Suprapubic skin (tissue), 4 donors: ENCODE results near the gene EVA1C. TPM values are rescaled to one million over a fixed set of nuclear protein-coding genes. Genes with fewer than 3 reads are reported as not detected.

Experiments
- DNase-seq, 2 donors: peaks; one replicate each; pipeline ENCODE4 v3.0.0-alpha.2; 2019; ENCODE audit warnings: low spot score in 2 of 2
- H3K27ac ChIP-seq: fragments of 200-600 bp; sonication (generic); one replicate; pipeline ENCODE4 v1.5.1; 2019
- H3K27me3 ChIP-seq: fragments of 200-600 bp; sonication (generic); one replicate; pipeline ENCODE4 v1.5.1; 2019
- H3K36me3 ChIP-seq: fragments of 200-600 bp; sonication (generic); one replicate; pipeline ENCODE4 v1.5.1; 2019
- H3K4me1 ChIP-seq: fragments of 200-600 bp; sonication (generic); one replicate; pipeline ENCODE4 v1.5.1; 2019
- H3K4me3 ChIP-seq: fragments of 200-600 bp; sonication (generic); one replicate; pipeline ENCODE4 v1.5.1; 2019; ENCODE audit warnings: mild to moderate bottlenecking
- H3K9me3 ChIP-seq: fragments of 200-600 bp; sonication (generic); one replicate; pipeline ENCODE4 v1.5.1; 2019
- EP300 ChIP-seq: sonication (generic); formaldehyde crosslinking; IDR thresholded peaks from one replicate; pipeline ENCODE4 v1.6.1; 2017; ENCODE audit warnings: antibody characterized with exemption
- POLR2A ChIP-seq, 2 donors: fragments of 450-650 bp; IDR thresholded peaks; one replicate each; pipeline ENCODE4 v1.6.1; 2017; ENCODE audit warnings: antibody characterized with exemption in 2 of 2, mild to moderate bottlenecking in 2 of 2, moderate library complexity in 2 of 2
- POLR2AphosphoS5 ChIP-seq, 3 donors: sonication (generic); formaldehyde crosslinking; IDR thresholded peaks; one replicate each; pipeline ENCODE4 v1.6.1; 2017; ENCODE audit warnings: antibody characterized with exemption in 3 of 3
- WGBS: methylation state at CpG from one replicate; pipeline ENCODE4 v1.1.5; 2018; 5-methylcytosine and 5-hydroxymethylcytosine counted together
- total RNA-seq, 4 donors: library from RNA; depleted of rRNA; stranded (reverse); fragments of >200 nt; gene quantifications; one replicate each; pipeline ENCODE4 v1.1.0, GENCODE V29; 2016
- TF ChIP-seq, protein P1 (sequence below), 2 donors: fragments of 200-600 bp in 1 of 2; fragments of 450-650 bp in 1 of 2; sonication (generic) in 1 of 2; IDR thresholded peaks; one replicate each; pipeline ENCODE4 v1.5.1; 2016 to 2019; ENCODE audit warnings: antibody characterized with exemption in 2 of 2, mild to moderate bottlenecking in 1 of 2, moderate library complexity in 1 of 2

Gene EVA1C
- total RNA-seq, 4 donors from 2014 or later = 57.1 to 98.6 (median 63.2) TPM

GRCh38 chr21:32548978-32549377, 136.5 kb downstream of the EVA1C start:
- no peaks in the 10 kb centered on the region for H3K9me3 ChIP-seq
- H3K4me1 ChIP-seq = no peaks in the 10 kb centered on the region
- H3K4me3 ChIP-seq = no peak overlapping the region
- no peaks in the 10 kb centered on the region for H3K36me3 ChIP-seq
- DNase-seq = no peak
- H3K27me3 ChIP-seq = no peaks in the 10 kb centered on the region
- 77% methylated on average over 8 of the region's 8 CpGs for WGBS
- no peak for TF ChIP-seq POLR2AphosphoS5 (IDR thresholded peaks at IDR 0.05)
- no peak for TF ChIP-seq EP300
- TF ChIP-seq POLR2A (IDR thresholded peaks at IDR 0.05) = no peak
- TF ChIP-seq, protein P1, sequence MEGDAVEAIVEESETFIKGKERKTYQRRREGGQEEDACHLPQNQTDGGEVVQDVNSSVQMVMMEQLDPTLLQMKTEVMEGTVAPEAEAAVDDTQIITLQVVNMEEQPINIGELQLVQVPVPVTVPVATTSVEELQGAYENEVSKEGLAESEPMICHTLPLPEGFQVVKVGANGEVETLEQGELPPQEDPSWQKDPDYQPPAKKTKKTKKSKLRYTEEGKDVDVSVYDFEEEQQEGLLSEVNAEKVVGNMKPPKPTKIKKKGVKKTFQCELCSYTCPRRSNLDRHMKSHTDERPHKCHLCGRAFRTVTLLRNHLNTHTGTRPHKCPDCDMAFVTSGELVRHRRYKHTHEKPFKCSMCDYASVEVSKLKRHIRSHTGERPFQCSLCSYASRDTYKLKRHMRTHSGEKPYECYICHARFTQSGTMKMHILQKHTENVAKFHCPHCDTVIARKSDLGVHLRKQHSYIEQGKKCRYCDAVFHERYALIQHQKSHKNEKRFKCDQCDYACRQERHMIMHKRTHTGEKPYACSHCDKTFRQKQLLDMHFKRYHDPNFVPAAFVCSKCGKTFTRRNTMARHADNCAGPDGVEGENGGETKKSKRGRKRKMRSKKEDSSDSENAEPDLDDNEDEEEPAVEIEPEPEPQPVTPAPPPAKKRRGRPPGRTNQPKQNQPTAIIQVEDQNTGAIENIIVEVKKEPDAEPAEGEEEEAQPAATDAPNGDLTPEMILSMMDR (IDR thresholded peaks at IDR 0.05) = no peak
- H3K27ac ChIP-seq = no peak overlapping the region

DNA sequence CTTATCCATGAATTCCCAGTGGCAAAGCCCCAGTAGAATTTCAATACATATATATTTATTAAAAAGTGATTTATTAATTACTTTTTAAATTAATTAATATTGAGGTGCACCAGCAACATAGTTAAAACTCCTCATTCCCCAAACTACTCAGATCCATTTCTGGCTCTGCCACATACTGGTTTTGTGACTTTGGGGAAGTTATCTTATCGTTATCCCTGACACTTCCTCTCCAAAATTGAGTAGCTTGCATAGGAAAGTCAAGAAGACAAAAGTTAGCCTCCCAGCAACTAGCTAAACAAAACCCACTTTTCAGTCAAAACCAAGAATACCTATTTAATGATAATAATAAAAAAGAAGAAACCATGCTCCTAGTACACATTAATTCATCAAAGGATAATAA, 136.9 kb downstream of the EVA1C start:
- no peaks in the 10 kb centered on the region for H3K36me3 ChIP-seq
- TF ChIP-seq, protein P1 (IDR thresholded peaks at IDR 0.05) = no peak
- TF ChIP-seq EP300 (no peak), POLR2A (IDR thresholded peaks at IDR 0.05) (no peak), POLR2AphosphoS5 (IDR thresholded peaks at IDR 0.05) (no peak)
- H3K27ac ChIP-seq = no peak overlapping the region
- no peak for DNase-seq
- no peaks in the 10 kb centered on the region for H3K27me3 ChIP-seq
- WGBS = 72% methylated on average over 1 of the region's 1 CpG
- no peaks in the 10 kb centered on the region for H3K9me3 ChIP-seq
- H3K4me1 ChIP-seq = no peaks in the 10 kb centered on the region
- H3K4me3 ChIP-seq = no peak overlapping the region

DNA sequence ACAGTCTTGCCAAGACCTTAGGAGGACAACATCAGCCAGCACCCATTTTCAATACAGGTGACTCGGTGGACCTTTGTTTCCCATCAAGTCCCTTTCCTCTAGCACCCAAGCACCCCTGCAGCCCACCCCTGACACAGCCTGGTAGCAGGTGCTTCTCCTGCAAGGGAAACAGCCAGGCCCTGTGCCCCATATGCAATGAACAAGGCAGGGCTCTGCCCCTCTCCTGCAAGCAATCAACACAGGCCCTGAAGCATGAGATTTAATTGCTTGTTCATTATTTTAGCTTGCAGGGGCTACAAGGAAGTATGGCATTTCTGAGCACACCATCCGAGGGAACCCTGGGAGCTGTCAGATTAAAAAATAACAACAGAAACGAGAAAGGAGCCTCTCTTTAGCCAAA, 137.4 kb downstream of the EVA1C start:
- Histone ChIP-seq H3K27ac (no peak overlapping the region), H3K27me3 (no peaks in the 10 kb centered on the region), H3K4me3 (no peak overlapping the region), H3K4me1 (no peaks in the 10 kb centered on the region), H3K9me3 (no peaks in the 10 kb centered on the region), H3K36me3 (no peaks in the 10 kb centered on the region)
- WGBS = 71% methylated on average over 3 of the region's 3 CpGs
- no peak for TF ChIP-seq EP300
- no peak for DNase-seq

DNA sequence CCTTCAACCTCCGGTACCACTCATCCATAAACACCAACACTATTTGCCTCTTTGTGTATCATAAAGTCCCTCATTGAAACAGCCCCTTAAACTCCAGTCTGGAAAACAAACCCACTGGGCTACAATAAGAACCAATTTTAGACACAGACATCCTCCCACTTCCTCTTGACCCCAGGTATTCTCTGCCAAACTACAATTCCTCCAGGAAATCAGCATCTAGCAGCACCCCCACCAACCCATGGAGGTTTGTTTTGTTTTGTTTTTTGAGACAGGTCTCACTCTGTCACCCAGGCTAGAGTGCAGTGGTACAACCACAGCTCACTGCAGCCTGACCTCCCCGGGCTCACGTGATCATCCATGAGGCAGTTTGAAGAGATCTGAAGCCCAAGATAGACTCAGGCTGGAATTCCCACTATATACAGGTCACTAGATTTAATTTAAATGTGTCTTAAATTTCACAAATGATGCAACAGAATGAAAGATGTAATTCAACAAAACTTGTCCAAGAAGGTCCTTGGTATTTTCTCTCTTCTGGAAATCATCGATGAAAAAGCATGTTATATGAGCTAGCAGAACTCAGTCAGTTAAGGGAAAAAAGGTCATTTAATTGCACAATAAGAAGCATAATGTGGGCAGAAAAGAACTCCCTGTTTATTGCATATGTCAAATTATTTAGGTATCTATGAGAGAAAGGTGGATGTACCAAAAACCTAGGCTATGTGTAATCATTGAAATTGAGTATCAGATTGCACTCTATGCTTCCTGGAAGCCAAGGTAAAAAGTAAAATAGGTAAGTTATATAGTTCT, 142.5 kb downstream of the EVA1C start:
- no peaks in the 10 kb centered on the region for H3K27me3 ChIP-seq
- no peaks in the 10 kb centered on the region for H3K9me3 ChIP-seq
- no peaks in the 10 kb centered on the region for H3K4me1 ChIP-seq
- no peak for DNase-seq
- H3K4me3 ChIP-seq = no peak overlapping the region
- no peak overlapping the region for H3K27ac ChIP-seq
- 94% methylated on average over 4 of the region's 4 CpGs for WGBS
- H3K36me3 ChIP-seq = no peaks in the 10 kb centered on the region
- TF ChIP-seq, protein P1 (IDR thresholded peaks at IDR 0.05) = no peak
- TF ChIP-seq POLR2A (IDR thresholded peaks at IDR 0.05) = no peak
- no peak for TF ChIP-seq POLR2AphosphoS5 (IDR thresholded peaks at IDR 0.05)
- no peak for TF ChIP-seq EP300

DNA sequence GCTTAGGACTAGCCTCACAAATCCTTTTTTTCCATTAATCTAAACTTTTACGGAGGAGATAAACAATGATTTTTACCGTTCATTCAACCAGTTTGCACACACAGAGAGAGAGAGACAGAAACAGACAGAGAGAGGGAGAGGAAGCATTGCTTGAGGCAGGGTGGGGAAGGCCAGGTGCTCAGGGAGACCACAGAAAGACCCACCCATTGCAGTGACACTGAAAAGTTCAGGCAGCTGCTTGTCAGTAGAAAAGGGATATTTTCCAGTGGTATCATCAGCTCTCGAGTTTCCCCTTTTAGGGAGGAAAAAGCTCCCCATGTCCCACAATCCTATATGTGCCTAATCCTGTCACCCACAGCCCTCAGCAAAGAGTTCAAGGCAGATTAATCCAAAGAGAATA, 145.6 kb downstream of the EVA1C start:
- Histone ChIP-seq H3K36me3 (no peaks in the 10 kb centered on the region), H3K4me3 (no peak overlapping the region), H3K9me3 (no peaks in the 10 kb centered on the region), H3K4me1 (peaks cover 7% of the 10 kb centered on the region), H3K27me3 (no peaks in the 10 kb centered on the region), H3K27ac (no peak overlapping the region)
- WGBS = 84% methylated on average over 3 of the region's 3 CpGs
- no peak for DNase-seq
- no peak for TF ChIP-seq POLR2A (IDR thresholded peaks at IDR 0.05)
- no peak for TF ChIP-seq EP300
- TF ChIP-seq, protein P1 (IDR thresholded peaks at IDR 0.05) = no peak
- no peak for TF ChIP-seq POLR2AphosphoS5 (IDR thresholded peaks at IDR 0.05)
